Measurements from ENCODE around the gene SPOPL.
A peak's percentile ranks its signal among the peaks of the same experiment; 100 is the strongest.
"Not testable (repeated sequence)": the region's sequence is repeated elsewhere in the genome, so short reads cannot be mapped to it uniquely, and the experiment has no call there.

The SPOPL gene

DNA sequence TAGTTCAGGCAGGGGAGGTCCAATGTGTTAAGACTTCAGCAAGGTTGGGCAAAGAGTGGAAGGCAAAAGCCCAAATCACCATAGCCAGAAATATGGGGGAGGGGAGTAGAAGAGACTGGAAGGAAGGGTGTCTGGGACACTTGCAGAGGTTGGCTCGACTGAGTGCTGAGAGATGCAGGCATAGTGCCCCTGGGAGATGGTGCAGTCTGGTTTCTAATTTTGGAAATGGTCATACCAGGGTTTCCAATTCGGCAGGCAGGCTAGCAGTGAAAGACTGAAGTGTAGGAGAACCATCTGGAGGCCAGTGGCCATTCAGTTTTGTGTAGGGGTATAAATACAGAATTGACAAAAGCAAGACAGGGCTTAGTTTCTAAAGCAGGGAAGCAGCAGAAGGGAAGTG is 6.2 kb upstream of the SPOPL start:
- DNase-seq = no peak

DNA sequence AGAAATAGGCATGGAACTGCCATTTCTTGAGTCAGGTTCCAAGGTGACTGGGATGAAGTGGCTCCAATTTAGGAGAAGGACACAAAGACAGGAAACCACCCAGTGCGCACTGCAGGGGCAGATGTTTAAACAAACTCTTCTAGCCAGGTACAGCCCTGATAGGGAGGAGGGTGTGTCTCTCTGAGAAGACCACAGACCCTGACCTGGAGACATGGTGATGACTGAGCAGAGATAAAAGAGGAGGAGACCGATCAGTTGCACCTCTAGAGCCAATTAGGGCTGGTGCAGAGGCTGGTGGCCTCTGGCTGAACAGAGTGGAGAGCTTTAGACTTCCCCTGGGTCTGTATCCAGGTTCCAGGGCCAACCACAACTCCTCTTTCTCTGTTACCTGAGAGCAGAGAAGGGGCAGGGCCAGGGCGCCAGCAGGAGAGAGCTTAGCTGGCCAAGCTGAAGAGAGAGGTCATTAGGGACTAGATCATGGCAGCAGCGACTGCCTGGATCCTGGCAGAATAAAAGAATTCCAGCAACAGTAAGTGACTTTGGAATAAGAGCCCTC is 5.4 kb upstream of the SPOPL start:
- DNase-seq = no peak

DNA sequence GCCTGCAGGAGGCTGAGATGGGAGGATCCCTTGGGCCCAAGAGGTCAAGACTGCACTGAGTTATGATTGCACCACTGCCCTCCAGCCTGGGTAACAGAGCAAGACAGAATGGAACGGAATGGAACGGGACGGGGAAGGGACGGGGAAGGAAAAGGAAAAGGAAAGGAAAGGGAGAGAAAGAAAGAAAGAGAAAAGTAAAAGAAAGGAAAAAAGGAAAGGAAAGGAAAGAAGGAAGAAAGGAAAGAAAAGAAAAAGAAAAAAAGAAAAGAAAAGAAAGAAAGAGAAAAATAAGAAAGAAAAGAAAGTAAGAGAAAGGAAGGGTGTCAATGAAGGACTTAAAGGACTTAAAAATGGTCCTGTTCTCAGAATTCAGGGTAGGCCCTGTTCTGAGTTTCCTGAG is 4.3 kb upstream of the SPOPL start:
- no peak for DNase-seq

DNA sequence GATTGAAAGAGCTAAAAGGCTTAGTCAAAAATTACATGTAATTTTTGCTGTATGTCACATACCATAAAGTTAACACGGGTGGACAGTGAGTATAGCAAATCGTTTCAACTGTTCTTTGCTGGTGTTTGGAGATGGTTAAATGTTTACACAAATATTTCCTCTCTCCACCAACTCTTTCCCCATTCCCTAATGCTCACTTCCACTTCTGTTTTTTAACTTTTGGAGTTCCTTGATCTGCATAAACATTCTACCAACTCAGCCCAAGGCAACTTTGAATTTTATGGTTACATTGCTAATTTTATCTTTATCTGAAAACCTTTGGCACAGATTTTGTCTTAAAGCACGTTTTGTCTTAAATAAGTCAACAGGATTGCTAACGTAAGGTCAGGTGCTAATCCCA is 1.9 kb upstream of the SPOPL start:
- no peak for DNase-seq

DNA sequence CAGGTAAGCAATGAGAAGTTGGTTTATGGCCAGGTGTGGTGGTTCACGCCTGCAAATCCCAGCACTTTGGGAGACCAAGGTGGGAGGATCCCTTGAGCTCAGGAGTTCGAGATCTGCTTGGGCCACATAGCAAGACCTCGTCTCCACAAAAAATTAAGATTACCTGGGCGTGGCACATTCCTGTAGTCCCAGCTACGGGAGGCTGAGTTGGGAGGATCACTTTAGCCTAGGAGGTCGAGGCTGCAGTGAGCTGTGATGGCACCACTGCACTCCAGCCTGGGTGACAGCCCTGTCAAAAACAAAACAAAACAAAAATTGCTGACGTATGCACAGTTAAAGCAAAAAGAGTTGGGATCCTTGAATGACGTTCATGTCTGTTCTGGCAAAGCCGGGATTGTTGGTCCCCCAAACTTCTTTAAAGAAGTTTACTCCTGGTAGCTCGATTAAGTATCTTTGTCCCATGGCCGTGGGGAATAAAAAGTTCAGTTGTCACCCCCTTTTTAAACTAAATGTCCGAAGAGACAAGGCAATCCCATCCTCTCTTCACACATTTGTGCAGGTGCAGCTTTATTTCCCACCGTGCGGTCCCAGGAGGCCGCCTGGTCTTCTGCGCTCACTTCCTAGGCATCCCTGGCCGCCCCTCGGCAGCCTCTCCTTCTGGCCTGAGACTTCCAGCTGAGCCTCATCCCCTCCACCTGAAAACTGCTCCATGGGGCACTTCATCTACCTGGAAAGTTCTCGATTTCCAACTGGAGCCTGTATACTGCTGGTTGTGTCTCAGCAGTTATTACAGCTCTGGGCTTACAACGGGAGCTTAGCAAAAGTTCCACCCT is 762 bp upstream of the SPOPL start:
- DNase-seq = no peak

DNA sequence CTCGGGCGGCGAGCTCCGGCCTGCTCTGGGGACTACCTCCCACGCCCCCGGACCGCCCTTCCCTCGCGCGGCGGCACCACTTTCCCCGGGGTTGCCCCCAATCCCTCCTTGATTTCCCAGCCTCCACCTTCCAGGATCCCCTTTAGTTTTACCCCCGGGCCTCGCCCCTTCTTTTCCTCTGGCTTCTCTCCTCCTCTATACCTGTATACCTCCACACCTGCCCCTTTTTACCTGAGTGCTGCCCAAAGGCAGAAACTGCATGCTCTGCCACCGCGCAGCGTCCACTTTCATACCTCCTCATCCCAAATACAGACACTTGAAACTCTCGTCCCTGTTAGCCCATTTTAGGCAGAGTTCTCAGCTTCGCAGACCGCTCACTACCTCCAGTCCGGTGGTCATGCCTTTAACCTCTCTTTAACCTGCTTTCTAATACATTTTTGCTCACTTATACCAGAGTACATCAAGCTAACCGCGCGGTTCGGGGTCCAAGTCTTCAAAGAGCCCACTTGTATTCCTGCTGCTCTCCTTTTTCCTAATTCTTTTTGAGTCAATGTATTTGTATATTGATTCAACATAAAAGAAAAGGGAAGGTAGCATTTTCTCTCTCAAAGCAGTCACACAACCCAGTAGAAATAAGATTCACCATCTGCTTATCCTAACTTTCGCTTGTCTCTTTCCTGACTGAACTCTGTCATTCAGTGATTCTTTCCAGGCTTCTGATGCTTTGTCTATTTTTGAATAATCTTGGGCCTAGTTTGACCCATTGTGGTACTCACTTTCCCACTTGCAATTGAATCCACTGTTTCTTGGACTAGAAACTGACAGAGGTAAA is 901 bp downstream of the SPOPL start:
- DNase-seq = no peak

DNA sequence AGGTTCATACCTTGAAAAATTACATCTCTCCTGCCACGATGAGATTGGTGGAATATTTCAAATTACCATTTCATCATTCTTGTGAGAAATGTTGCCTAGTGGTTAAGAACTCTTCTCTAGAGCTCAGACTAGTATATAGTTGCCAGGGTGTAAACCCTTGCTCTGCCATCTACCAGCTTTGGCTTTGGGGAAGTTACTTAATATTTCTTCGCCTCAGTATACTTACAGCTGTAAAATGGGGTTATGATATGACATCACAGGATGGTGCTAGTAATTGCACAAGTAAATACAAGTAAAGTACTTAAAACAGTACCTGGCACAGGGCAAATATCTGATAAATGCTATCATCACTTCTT is 1.5 kb downstream of the SPOPL start:
- DNase-seq = peak; percentile 7 to 28

DNA sequence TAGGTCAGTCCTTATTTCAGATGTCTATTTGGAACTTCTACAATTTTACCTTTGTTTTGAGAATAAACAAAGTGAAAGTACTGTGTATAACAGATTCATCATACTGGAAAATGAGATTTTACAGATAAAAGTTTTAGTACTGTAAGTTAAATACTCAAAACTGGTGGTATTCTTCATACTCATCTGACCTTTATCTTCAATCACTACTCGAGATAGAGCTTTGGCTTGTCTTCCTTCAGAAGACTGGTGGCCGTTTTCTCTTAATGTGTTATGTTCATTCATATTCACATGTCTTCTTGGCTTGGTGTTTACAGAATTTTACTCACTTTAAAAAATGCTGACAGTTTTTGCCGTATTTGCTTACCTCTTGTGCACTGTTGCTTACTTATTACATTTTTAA is 2.1 kb downstream of the SPOPL start:
- DNase-seq = no peak

DNA sequence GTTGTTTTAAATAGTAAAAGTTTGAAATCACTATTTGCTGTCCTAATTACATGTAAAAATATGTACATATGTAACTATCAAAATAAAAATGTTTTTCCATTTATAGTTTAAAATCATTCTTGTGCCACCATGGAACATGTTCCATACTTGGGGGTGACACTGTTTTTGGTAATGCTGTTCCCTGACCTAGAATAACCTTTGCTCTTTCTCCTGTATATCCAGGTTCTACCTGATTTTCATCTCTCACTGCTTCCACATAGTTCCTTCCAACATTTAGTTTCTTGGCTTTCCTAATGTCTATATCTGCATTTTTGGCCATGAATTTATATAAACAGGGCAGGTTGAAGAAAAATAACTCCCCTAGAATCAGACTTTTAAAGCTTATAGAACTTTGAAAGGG is 2.5 kb downstream of the SPOPL start:
- DNase-seq = no peak

DNA sequence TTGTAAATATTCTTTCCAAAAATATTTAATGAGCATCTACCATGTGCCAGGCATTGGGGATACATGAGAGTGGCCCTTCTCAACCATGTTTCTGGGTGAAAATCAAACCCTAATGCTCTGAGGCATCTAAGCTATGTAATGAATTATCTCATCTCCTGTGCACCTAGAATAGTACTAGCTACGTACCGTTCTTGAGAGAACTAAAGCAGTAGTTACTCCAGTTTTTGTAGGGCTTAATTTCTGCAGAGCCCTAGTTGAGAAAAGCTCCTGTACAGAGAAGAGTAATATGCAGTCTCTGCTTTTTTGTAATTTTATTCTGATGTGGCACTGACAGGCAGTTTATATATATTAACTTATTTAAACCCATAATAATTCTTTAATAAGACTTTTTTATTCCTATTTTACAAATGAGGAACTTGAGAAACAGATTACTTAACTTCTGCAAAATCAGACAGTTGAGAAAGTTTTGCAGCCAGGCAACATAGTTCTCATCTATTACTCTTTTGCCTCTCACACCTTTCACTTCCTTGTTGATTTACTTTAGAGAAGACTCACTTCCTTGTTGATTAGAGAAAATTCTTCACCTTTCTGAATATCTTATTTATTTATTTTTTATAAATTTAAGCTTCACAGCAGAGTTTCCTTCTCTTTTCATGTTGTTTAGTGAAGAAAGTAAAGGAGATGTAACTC is 3.1 kb downstream of the SPOPL start:
- DNase-seq = no peak

DNA sequence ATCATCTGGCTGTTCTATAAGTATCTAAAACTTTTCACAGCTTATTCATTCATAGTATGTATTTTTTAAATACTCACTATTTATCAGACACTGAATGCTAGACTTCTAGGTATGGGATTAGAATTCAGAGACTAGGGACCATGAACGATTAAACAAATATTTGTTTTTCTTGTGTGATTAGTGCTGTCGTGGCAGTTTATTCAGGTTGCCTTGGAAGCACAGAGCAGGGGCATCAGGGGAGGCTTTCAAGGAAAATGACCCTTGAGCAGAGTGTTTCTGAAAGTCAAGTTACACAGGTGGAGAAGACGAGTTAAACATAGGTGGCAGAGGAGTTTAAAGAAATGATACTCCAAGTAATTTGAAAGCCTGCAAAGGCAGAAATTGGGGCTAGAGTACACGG is 5.7 kb downstream of the SPOPL start:
- no peak for DNase-seq

DNA sequence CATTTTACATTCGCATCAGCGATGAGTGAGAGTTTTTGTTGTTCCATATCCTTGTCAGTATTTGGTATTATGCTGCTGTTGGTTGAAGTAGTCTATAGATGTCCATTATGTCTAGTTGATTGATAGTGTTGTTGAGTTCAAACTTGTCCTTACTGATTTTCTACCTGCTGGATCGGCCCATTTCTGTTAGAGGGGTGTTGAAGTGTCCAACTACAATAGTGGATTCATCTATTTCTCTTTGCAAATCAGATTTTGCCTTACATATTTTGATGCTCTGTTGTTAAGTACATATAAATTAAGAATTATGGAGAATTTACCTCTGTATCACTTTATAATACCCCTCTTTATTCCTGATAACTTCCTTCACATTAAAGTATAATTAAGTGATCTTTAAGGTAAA is 8.7 kb downstream of the SPOPL start:
- DNase-seq = no peak

DNA sequence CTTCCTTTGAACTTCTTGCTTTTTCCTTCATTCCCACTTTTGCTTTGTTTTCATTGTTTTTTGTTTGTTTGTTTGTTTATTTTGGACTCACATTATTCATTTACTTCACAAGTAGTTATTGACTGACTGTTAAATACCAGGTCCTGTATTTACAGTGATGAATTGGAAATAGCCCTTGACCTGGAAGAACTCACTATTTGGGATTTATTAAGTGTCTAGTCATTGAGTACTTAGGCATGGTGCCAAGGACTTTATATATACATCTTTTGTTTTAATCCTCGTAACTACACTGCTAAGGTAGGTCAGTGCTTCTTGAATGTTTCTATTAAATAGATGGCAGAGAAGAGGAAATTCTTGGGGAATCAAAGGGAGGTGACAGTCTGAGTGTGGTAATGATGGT is 11.1 kb downstream of the SPOPL start:
- DNase-seq = no peak

DNA sequence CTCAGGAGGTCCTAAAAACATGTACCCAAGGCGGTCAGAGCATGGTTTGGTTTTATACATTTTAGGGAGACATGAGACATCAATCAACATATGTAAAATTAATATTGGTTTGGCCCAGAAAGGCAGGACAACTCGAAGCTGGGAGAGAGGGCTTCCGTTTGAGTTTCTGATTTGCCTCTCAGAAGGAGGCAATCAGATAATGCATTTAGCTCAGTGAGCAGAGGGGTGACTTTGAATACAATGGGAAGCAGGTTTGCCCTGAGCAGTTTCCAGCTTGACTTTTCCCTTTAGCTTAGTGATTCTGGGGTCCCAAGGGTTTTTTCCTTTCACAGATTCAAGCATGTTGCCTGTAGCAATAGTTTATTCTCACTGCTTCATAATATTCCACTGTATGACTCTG is 12.6 kb downstream of the SPOPL start:
- no peak for DNase-seq

DNA sequence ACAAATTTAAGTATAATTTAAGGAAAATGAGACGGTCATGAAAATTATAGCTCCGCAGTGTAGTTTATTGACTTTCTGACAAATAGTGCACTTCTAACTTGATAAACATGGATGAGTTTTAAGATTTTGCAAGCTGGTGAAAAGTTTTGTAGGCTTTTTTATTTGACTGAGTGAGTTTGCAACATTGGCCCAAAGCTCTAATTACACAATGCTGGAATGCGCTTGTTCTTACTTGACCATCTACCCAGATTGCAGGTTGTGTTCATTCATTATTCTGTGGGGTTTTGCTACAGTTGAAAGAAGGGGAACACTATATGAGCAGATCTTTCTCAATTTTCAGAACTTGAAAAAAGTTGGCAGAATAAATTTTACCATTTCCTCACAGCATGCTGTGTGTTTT is 13.5 kb downstream of the SPOPL start:
- no peak for DNase-seq

DNA sequence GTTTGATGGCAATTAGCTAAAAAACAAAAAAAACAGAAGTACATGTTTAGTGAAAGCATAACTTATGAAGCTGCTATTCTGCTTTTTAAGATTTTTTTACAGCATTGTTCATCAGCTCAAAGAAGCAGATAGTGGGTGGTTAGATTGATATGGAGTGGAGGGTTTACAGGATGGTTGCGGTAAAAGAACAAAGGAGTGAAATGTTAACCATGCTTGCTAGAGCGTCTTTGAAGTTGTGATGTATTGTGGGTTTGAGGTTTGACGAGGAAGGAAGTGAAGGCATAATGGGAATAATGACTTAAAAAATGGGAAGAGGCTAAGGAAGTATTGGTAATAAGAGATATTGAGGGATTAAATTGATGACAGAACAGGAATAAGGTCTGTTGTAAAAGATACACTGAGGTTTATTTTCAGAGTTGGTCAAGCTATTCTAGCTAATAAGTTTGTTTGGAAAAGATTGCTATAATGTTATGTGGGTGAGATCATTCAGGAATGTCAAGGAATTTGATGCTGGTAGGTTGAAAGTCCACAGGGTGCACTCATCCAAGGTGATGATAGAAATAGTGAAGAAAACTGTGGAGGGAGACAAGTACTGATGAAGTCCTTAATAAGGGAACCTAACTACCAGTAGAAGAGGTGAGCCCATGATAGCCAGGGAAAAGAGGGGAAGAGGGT is 14.6 kb downstream of the SPOPL start:
- DNase-seq = no peak

DNA sequence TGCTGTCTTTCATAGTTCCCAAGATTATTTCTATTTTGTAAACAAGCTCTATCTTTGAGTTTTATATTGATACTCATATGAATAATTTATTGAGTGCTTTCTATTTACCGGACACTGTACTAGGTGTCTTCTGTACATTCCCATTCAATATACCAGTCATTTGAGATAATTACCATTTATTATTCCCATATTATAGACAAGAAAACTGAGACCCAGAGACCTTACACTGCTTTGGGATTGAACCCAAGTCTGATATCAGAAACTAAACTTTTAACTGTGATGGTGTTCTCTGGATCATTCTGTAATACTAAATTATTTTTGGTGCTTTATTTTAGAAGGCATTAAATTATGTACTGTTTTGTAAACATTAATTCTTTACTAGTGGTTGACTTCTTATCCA is 17.3 kb downstream of the SPOPL start:
- DNase-seq = no peak

DNA sequence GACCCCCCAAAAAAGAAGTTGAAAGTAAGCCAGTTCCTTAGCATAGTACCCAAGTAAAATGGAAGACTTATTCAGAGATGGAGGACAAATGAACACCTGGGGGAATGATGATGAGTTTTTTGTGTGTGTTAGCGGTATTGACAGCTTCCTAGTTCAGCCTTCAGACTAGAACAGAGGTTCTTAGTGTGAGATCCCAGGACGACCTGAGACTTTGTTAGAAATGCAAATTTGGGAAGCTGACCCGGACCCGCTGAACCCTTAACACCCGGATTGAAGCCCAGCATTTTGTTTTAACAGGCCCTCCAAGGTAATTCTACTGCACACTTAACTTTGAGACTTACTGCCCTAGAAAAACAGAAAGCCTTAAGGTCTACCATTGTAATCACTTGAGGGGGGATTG is 20.3 kb downstream of the SPOPL start:
- no peak for DNase-seq

DNA sequence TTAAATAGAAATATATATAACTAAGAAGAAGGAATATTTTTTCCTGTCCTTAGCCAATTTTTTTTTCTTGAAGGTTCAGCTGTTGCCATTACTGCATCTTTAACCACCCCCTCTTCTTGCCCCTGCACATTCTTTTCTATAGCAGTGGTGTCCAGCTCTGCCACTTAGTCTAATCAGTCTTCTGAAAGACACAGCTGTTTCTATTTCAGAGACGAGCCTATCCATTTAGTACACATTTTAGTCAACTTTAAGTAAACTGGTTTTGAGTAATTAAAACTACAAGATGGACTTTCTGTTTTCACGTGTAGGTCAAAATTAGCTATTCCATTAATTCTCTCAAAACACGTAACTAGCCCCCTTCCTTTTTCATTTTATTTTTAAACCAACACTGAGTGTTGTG is 21.0 kb downstream of the SPOPL start:
- no peak for DNase-seq

DNA sequence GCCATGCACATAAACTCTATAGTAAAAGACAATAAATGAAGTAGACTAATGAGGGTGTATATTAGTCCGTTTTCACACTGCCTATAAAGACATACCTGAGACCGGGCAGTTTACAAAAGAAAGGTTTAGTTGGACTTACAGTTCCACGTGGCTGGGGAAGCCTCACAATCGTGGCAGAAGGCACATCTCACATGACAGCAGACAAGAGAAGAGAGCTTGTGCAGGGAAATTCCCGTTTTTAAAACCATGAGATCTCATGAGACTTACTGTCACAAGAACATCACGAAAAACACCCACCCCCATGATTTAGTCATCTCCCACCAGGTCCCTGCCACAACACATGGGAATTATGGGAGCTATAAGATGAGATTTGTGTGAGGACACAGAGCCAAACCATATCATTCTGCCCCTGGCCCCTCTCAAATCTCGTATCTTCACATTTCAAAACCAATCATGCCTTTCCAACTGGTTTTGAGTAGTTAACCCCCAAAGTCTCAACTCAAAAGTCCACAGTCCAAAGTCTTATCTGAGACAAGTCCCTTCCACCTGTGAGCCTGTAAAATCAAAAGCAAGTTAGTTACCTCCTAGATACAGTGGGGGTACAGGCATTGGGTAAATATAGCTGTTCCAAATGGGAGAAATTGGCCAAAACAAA is 21.6 kb downstream of the SPOPL start:
- DNase-seq = not testable (repeated sequence)

DNA sequence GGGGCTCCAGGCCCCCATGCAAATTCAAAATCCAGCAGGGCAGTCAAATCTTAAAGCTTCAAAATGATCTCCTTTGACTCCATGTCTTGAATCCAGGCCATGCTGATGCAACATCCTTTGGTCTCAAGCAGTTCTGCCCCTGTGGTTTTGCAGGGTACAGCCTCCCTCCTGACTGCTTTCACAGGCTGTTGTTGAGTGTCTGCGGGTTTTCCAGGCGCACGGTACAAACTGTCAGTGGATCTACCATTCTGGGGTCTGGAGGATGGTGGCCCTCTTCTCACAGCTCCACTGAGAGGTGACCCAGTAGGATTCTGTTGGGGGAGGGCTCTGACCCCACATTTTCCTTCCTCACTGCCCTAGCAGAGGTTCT is 22.1 kb downstream of the SPOPL start:
- DNase-seq = peak in 1 of 2 donors; percentile 21

DNA sequence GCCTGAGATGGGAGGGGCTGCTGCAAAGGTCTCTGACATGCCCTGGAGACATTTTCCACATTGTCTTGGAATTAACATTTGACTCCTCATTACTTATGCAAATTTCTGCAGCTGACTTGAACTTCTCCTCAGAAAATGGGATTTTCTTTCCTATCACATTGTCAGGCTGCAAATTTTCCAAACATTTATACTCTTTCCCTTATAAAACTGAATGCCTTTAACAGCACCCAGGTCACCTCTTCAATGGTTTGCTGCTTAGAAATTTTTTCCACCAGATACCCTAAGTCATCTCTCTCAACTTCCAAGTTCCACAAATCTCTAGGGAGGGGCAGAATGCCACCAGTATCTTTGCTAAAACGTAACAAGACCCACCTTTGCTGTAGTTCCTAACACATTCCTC is 22.8 kb downstream of the SPOPL start:
- not testable (repeated sequence) for DNase-seq

All from CD4-positive, alpha-beta T cell treated with Interleukin-1 beta for 1 hour (primary cell).